Amygdala (tissue), 56 donors: ENCODE data around the gene AGPAT4.

Experiments
- DNase-seq, 56 donors: peaks; one replicate each; lab custom pipeline; 2025; lab: John Stamatoyannopoulos, UW

The AGPAT4 gene

DNA sequence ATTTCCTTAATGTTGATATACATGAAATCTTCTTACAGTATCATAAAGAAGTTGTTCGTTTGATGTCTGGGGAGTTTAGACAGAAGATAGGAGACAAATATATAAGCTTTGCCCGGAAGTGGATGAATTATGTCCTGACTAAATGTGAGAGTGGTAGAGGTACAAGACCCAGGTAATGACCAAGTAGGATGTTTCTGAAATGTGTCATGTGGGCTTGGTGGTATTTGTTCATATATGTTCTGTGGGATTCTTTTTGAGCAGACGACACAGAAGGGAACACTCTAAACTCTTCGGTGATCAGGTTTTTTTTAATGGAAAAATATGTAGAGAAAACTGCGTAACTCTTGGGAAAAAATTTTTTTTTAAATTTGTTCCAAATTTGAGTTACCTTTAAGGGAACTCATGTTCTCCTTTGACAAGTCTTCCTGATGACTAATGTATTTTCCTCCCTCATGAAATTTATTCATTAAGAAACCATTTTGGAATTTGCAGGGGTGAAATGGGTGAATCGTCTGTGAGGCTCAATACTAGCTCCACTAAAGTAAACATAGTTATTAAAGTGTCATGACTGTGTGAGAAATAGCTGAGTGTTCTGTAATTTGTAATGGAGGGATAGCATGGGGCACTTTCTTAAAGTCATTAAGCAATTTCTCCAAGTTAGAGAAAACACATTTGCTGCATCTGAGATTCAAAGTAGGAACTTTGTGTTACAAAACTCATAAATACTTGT, 181.7 kb downstream of the AGPAT4 start:
- DNase-seq, result no peak

DNA sequence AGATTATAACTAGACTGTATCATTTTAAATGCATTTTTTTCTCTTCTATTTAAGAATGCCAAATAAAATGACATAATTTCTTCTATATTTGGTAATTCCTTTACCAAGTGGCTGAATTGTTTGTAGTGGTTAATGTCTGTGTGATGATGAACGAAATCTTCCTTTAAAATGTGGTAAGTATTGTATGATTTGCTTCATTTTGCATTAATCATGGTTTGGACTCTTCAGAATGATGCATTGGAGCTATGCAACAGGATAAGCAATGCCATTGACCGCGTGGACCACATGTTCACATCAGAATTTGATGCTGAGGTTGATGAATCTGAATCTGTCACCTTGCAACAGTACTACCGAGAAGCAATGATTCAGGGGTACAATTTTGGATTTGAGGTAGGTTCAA, 182.7 kb downstream of the AGPAT4 start:
- DNase-seq, result no peak

DNA sequence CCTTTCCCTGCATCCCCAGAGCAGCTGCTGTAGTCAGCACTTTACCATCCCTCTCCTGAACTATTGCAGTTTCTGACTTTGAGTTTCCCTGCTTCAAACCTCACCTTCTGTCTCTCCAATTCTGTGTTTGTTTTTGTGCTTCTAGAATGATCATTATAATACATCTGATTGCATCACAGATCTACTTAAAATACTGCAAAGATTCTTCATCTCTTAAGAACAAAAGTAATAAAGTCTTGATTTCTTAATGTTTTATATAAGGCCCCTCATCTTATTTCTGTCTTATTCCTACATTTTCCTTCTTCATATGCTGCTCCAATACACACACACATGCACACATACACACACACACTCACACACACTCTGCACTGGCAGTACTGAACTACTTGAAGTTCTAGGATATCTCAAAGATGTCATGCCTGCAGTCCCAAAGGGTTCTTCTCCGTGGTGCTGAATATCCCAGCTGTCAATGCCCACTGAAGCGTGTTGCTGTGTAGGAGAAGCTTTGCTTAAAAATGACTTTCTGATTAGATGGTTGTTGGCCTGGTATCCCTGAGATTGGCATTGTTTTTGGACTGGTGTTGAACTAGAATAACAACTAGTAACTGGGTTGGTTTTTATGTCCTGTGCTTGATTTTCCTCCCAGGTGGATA, 185.1 kb downstream of the AGPAT4 start:
- DNase-seq, result no peak

DNA sequence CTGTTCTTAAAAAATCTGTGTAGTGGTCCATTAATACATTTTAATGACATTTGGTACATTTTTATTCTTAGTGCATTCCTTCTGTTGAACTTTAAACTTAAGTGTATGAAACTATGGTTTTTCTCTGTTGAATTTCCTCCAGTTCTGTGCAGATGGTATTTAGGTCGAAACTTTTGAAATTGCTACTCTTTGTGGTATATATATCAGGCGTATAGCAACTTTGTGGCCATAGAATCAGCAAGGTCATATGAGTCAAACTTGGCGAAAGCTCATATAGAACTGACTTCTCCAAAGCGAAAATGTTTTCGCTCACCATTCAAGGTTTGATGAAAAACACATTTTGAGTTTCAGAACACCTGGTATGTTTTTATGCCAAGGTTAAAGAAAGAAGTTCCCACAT, 188.6 kb downstream of the AGPAT4 start:
- no peak for DNase-seq

DNA sequence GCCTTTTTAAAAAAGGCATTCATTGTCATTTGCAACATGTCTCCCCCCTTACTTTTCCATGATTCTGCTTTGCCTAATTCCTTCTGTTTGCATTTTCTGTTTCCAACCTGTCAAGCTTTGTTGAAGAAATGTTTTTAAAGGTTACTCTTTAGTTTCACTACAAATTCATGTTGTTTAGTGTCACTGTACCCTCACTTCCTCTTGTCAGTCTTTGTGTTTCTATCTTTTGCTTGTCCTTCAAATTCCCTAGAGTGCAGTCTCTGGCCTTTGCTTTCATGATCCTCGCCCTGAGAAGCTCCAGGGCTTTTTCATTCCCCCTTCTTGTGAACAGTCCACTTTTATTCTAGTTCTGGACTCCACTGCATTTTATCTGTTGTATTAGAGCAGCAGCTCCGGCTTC, 191.6 kb downstream of the AGPAT4 start:
- no peak for DNase-seq

DNA sequence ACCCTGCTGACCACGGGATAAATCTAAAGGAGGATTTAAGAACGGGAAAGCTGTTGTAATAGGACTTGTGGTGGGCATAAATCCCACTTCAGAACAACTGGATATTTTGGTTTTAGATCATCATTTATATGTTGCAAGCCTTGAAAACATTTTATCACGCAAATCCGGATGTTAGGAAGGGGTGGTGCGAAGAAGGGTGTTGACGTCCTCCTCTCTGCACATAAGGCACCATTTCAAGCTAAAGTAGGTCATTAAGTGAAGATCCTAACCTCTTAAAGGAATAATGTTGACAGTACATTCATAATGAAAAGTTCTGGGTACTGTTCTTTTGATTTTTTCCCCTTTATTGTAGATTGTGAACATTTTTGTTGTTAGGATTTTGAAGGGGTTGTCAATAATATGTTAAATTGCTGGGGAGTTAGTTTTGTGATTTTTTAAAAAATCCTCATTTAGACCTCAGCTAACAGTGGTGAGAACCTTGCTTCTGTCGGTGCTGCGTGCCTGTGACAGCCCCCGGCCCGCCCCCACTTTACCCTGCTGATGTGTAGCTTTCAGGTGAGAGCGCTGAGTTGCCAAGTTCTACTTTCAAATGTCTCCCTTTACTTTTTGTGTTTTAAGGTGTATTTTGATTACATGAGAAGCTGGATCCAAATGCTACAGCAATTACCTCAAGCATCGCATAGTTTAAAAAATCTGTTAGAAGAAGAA, 193.4 kb downstream of the AGPAT4 start:
- no peak for DNase-seq
